Left renal pelvis (tissue), 4 donors: ENCODE measurements around the gene E2F2. TPM values are rescaled to one million over a fixed set of nuclear protein-coding genes. Genes with fewer than 3 reads are reported as not detected.

Experiments used
- DNase-seq, 4 donors: peaks; one replicate each; pipeline ENCODE4 v3.0.0-alpha.2; 2013; ENCODE audit warnings: low read depth in 4 of 4, low spot score in 3 of 4
- polyA plus RNA-seq, 4 donors: library from polyadenylated mRNA; unstranded; fragments of 120-200 nt; gene quantifications; one replicate each; pipeline ENCODE4 v1.2.1, GENCODE V29; 2013; ENCODE audit not compliant: insufficient read length in 4 of 4

Gene E2F2
- polyA plus RNA-seq, 4 donors: 4.3 to 5.6 (median 4.9) TPM

- DNase-seq: no peak
Observed at GRCh38 chr1:23563755-23564374, 32.8 kb upstream of the E2F2 start.

- DNase-seq: no peak
Observed at GRCh38 chr1:23563003-23563402, 32.0 kb upstream of the E2F2 start.

DNA sequence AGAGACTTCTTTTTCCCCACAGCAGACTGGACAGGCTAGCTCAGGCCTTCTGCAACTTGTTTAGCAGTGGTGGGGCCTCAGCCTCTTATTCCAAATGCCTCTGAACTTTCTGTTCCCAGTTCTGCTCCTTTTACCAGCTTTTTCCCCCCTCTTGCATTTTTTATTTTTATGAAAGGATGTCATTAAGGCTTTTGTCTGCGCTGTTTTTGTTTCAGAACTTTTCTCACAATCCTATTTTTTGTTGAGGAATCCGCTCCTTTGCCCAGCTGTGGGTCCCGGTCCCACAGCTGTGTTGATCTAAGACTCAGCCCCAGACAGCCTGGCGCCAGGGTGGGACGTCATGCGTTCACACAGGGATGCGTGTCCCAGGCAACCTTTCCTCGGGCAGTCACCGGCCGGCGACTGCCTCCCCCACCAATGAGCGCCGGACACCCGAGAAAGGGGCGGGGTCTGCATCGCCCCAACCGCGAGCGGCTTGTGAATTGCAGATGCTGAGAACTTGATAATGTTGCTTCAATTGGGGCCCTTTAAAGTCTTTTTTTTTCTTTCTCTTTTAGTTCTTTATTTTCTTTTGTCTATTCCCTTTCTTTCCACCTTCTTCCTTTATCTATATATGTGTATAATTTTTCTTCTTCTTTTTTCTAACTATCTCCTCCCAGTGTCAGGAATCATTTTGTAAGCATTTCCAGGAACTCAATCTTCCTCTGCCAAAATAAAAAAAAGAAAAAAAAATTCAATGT, 31.3 kb upstream of the E2F2 start:
- peak; percentile 96 to 97 (median 97) for DNase-seq

GRCh38 chr1:23561813-23562100, 30.7 kb upstream of the E2F2 start:
- no peak for DNase-seq

- no peak for DNase-seq
Observed at GRCh38 chr1:23561076-23561812, 30.2 kb upstream of the E2F2 start.

GRCh38 chr1:23559985-23560741, 29.1 kb upstream of the E2F2 start:
- no peak for DNase-seq

GRCh38 chr1:23559136-23559984, 28.3 kb upstream of the E2F2 start, which contains the start of gene ID3:
TSS of gene ID3 (minus strand) at chr1:23559501. CDS start at chr1:23559426, 75 bp downstream.
- DNase-seq: peak; percentile 92 to 95 (median 95)

- no peak for DNase-seq
Observed at GRCh38 chr1:23558872-23559135, 27.8 kb upstream of the E2F2 start.

DNA sequence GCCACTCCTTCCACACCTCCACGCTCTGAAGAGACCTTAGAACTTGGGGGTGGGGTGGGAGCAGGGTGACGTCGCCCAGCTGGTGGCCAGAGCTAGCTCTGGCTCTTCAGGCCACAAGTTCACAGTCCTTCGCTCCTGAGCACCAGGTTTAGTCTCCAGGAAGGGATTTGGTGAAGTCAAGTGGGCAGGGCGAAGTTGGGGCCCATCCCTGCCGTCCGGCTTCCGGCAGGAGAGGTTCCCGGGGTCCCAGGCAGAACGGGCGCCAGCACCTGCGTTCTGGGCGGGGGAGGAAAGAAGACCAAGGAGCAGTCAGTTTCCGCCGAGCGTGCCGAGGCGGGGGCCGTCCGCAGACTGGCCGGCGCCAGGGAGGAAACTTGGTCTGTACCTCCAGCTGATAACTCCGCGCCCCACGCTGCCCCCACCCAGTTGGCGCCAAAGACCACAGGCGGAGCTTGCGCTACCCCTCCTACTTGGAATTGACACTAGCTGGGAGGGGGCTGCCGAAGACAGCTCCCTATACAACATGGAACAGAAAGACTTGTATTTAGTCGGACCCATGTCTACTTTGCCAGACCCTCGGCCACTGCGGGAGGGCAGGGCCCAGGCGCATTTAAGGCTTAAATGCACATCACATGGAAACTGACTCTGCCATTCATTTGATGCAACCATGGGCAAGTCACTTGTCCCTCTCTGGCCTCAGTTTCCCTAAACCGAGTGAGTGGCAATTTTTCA, 27.3 kb upstream of the E2F2 start:
- no peak for DNase-seq

GRCh38 chr1:23557471-23558124, 26.6 kb upstream of the E2F2 start:
- no peak for DNase-seq

- no peak for DNase-seq
Observed at GRCh38 chr1:23556635-23557470, 25.8 kb upstream of the E2F2 start.

- DNase-seq: no peak
Observed at GRCh38 chr1:23555986-23556634, 25.1 kb upstream of the E2F2 start.

DNA sequence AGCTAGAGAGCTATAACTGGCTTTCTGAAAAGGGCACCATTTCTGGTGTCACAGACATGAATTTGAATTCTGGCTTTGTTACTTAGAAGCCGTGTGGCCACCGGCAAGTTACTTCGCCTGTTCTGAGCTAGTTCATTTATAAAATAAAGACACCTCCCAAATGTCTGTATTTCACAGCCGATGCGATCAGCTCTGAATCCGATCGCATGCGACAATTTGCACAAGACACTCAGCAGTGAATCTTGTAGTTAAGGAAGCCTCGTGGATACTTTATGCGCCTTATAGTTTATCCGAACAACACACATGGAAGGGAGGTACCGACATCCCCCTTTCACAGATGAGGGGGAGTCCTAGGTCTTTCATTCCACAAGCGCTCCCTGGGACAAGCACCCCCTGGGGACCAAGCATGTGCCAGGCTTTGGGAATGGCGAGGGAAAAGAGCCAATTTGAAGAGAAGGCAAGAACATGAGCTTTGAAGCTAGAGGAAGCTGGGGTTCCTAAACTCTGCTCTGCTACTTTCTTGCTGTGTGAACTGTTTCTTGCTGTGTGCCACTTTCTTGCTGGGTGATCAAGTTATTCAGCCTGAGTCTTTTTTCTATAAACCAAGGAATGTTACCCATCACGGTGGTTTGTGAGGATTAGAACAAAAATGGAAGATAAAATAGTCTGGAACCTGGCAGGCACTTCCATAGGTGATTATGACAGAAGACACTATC, 24.4 kb upstream of the E2F2 start:
- no peak for DNase-seq

GRCh38 chr1:23554481-23555269, 23.6 kb upstream of the E2F2 start:
- DNase-seq: peak; percentile 76 to 87 (median 86)

GRCh38 chr1:23554127-23554480, 23.1 kb upstream of the E2F2 start:
- no peak for DNase-seq
